Fibroblast of villous mesenchyme (primary cell): ENCODE results near the gene KCNS3. TPM values are rescaled to one million over a fixed set of nuclear protein-coding genes. Genes with fewer than 3 reads are reported as not detected.

Experiments
- DNase-seq: peaks from one replicate; pipeline ENCODE4 v3.0.0-alpha.2; 2010; ENCODE audit warnings: low read depth
- H3K4me3 ChIP-seq: 2 replicates; pipeline ENCODE4 v1.5.1; 2011; ENCODE audit warnings: low read depth, mild to moderate bottlenecking, low read length
- total RNA-seq: library from RNA; depleted of rRNA; stranded (reverse); fragments of >200 nt; gene quantifications from 2 replicates; pipeline ENCODE4 v1.2.3, GENCODE V29; 2012
- TF ChIP-seq, protein P1 (sequence below): IDR thresholded peaks from 2 replicates; pipeline ENCODE4 v1.5.1; 2012; ENCODE audit warnings: low read depth, mild to moderate bottlenecking, low read length; ENCODE audit not compliant: insufficient read depth

Gene KCNS3
- total RNA-seq, 1 donor: 3.0 TPM

DNA sequence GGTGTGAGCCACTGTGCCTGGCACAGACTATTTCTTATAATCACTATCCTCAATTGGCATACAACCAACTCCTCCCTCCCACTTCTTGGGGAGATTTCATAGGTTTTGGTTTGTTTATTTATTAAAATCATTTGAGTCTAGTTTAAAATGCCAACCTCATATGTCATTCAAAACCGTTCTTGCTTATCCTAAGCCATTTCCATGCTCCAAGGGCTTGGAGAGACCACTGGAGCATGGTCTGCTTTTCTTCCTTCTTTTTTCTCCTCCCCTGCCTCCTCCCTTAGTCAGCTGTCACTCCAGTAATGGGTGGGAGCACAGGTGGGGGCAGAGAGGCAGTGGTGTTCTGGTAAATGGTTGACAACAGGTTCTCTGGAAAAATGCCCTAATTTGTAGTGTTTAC lies 20.4 kb upstream of the KCNS3 start:
- TF ChIP-seq, protein P1, sequence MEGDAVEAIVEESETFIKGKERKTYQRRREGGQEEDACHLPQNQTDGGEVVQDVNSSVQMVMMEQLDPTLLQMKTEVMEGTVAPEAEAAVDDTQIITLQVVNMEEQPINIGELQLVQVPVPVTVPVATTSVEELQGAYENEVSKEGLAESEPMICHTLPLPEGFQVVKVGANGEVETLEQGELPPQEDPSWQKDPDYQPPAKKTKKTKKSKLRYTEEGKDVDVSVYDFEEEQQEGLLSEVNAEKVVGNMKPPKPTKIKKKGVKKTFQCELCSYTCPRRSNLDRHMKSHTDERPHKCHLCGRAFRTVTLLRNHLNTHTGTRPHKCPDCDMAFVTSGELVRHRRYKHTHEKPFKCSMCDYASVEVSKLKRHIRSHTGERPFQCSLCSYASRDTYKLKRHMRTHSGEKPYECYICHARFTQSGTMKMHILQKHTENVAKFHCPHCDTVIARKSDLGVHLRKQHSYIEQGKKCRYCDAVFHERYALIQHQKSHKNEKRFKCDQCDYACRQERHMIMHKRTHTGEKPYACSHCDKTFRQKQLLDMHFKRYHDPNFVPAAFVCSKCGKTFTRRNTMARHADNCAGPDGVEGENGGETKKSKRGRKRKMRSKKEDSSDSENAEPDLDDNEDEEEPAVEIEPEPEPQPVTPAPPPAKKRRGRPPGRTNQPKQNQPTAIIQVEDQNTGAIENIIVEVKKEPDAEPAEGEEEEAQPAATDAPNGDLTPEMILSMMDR: no peak
- no peak overlapping the region for H3K4me3 ChIP-seq
- no peak for DNase-seq

DNA sequence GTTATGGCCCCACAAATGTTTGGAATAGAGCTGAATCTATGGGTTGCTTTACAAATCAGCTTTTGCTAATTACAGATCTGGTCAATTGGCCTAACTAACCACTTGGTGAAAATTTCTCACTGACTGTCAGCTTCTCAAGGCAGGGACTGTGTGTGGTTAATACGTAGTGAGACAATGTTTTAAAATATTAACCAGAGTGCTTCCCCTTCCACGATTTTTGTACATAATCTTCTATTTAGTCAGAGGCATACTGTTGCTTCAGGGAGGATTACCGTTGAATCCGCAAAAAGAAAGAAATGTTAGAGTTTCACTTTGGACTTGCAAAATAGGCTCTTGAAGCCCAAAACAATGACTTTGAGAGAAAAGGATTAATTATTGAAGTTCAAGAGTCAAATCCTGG lies 14.9 kb upstream of the KCNS3 start:
- DNase-seq: no peak
- TF ChIP-seq, protein P1: no peak

DNA sequence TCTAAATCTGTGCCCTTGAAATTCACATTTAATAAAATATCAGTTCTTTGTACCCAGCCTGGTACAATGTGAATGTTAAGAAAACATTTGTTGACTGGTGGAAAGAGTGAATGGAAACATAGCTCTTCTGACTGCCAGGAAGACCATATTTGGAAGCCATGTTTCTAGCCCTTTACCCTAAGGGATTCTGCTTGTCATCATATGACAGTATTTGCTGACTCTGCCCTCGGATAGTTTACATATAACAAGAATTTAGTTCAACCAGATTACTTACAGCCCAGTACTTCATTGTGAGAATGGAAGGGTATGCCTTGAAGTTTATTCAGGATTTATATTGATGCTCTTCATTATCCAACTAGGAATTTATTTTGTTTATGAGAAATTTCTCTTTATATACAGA lies 13.8 kb upstream of the KCNS3 start:
- DNase-seq: peak; percentile 12
- no peak overlapping the region for H3K4me3 ChIP-seq
- TF ChIP-seq, protein P1: no peak

More for the DNA sequence above, 14.9 kb upstream of the KCNS3 start:
- no peak overlapping the region for H3K4me3 ChIP-seq

DNA sequence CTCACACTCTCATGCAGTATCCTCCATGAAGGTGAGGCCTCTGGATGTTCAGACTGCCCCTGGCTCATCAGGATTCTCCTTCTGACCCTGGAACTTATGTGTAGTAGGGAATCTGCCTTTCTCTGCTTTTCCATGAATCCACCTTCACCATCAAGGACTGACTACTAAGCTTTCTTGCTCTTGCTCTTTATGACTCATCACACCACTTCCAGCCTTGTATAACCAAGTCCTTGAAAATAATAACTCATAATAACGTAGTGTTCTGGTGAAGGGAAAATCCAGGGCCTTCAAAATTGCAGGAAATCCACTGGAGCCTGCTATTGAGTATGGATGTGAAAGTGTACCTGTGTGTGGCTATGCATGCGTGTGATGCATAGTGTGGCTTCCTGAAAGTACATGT lies 11.3 kb upstream of the KCNS3 start:
- no peak overlapping the region for H3K4me3 ChIP-seq
- TF ChIP-seq, protein P1: no peak
- no peak for DNase-seq

DNA sequence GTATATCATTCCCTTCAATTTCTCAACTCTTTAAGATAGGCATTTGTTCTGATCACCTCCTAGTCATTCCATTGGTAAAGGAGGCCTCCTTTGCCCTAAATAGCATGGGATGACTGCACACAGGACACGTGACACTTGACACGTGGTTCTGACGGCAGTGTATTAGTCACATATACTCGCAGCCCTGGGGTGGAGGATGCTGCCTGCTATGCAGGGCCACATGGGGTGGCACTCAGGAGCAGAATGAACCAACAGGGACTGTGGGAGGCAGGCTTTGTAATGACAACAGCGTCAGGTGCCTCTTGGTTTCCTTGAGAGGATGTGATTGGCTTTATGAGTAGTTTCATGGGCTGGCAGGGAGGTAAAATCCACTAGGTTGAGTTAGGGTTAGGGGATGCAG lies 9.3 kb upstream of the KCNS3 start:
- no peak overlapping the region for H3K4me3 ChIP-seq
- no peak for DNase-seq
- TF ChIP-seq, protein P1: no peak

DNA sequence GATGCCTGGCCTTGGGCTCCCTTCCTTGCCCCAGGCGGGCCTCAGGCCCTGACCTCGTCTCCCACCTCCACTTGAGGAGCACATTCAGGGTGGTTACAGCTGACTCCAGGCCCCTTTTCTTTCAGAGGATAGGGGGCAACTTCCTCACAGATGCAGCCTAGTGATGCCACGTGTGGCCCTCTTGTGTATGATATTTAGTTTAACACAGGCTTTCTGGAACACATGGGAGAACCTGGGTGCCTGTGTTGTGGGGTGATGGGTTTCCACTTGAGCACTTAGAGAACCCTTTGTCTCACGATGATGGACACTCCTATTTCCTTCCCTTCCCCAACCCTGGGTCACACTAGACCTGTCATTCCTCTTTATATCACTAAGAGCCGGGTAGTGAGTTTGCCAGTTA lies 6.8 kb upstream of the KCNS3 start:
- DNase-seq: no peak
- no peak overlapping the region for H3K4me3 ChIP-seq
- TF ChIP-seq, protein P1: no peak

DNA sequence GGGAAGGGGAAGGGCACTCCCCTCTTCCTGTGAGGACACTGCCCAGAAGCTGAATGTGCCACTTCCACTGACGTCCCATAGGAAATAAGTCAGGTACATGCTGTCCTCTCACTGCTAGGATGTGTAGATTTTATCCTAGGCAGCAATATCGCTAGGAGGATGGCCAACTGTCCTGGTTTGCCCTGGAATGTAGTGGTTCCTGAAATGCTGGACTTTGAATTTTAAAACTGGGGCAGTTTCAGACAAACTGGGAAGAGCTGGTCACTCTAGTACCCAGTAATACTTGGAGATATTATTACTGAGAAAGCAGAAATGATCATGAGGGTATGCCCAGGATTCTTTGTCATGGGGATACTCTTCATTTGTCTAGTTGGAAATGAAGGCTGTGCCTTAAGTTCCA lies 5.4 kb upstream of the KCNS3 start:
- H3K4me3 ChIP-seq: no peak overlapping the region
- DNase-seq: no peak
- TF ChIP-seq, protein P1: no peak
